Measurements from ENCODE around the gene COL26A1.

- TF ChIP-seq CTCF (IDR thresholded peaks at IDR 0.05): no peak
- TF ChIP-seq EP300 (IDR thresholded peaks at IDR 0.05): no peak
Measured at GRCh38 chr7:101533103-101533465, 170.4 kb downstream of the COL26A1 start.
